GM23338 (cell line): Measurements from ENCODE around the gene MYO18A. TPM values are rescaled to one million over a fixed set of nuclear protein-coding genes. Genes with fewer than 3 reads are reported as not detected.

Experiments used
- REST ChIP-seq: IDR thresholded peaks from one replicate; pipeline ENCODE4 v1.6.1; 2018; ENCODE audit warnings: antibody characterized with exemption; ENCODE audit not compliant: unreplicated experiment
- ZNF114 ChIP-seq: fragments of 250-450 bp; sonication (Bioruptor Pico); IDR thresholded peaks from 2 replicates; pipeline ENCODE4 v1.5.0; 2020; ENCODE audit warnings: mild to moderate bottlenecking, moderate library complexity
- ZNF462 ChIP-seq: fragments of 250-450 bp; sonication (Bioruptor Pico); IDR thresholded peaks from 2 replicates; pipeline ENCODE4 v1.5.0; 2020; ENCODE audit warnings: mild to moderate bottlenecking, moderate library complexity
- polyA plus RNA-seq: library from polyadenylated mRNA; unstranded; fragments of >200 nt; fragmentation: Nextera tagmentation; extraction: Ambion mirVana; gene quantifications from 2 replicates; pipeline ENCODE4 v1.2.1, GENCODE V29; 2016
- total RNA-seq: library from RNA; depleted of rRNA; stranded (reverse); fragments of >200 nt; shearing (Covaris generic); gene quantifications from 2 replicates; pipeline ENCODE4 v1.2.3, GENCODE V29; 2014

MYO18A gene
- total and polyA plus RNA-seq, 2 experiments from 2014 or later: 18.3 to 37.5 TPM

- TF ChIP-seq ZNF462 (0 out of 2 replicates have a peak, but pooled peaks have one; percentile 61), ZNF114 (CRISPR knock-in tag) (no peak), REST (no peak)
Measured at GRCh38 chr17:29042679-29043538, 137.3 kb downstream of the MYO18A start, which contains the start of gene PIPOX (continued).
